Heart right ventricle (tissue), 16 donors: ENCODE results near the gene PODXL2. TPM values are rescaled to one million over a fixed set of nuclear protein-coding genes. Genes with fewer than 3 reads are reported as not detected.

ENCODE experiments used
- ATAC-seq, 8 donors: fragments of 200-7000 bp; cut with Tn5 transposase; one replicate each; pipeline ENCODE4 v1.9.1; 2020; ENCODE audit warnings: mild to moderate bottlenecking in 8 of 8, moderate library complexity in 8 of 8, moderate number of reproducible peaks in 1 of 8
- DNase-seq, 2 donors: peaks; one replicate each; pipeline ENCODE4 v3.0.0-alpha.2; 2020
- H3K27ac ChIP-seq, 10 donors: fragments of 200-600 bp; sonication (generic) in 2 of 10; one replicate each; pipeline versions ENCODE4 v1.5.0 to v1.8.0; 2020 to 2022; ENCODE audit warnings: mild to moderate bottlenecking in 3 of 10
- H3K27me3 ChIP-seq, 7 donors: fragments of 200-600 bp; one replicate each; pipeline ENCODE4 v1.8.0; 2021 to 2022; ENCODE audit warnings: mild to moderate bottlenecking in 2 of 7
- H3K36me3 ChIP-seq, 9 donors: fragments of 200-600 bp; sonication (generic) in 1 of 9; one replicate each; pipeline versions ENCODE4 v1.5.0 to v1.8.0; 2020 to 2022; ENCODE audit warnings: mild to moderate bottlenecking in 2 of 9
- H3K4me1 ChIP-seq, 9 donors: fragments of 200-600 bp; sonication (generic) in 1 of 9; one replicate each; pipeline versions ENCODE4 v1.5.0 to v1.8.0; 2020 to 2022; ENCODE audit warnings: mild to moderate bottlenecking in 4 of 9
- H3K4me3 ChIP-seq, 10 donors: fragments of 200-600 bp; sonication (generic) in 2 of 10; one replicate each; pipeline versions ENCODE4 v1.5.0 to v1.8.0; 2020 to 2022; ENCODE audit warnings: mild to moderate bottlenecking in 7 of 10, moderate library complexity in 2 of 10
- H3K9me3 ChIP-seq, 11 donors: fragments of 200-600 bp in 10 of 11; sonication (generic) in 2 of 11; one replicate each; pipeline versions ENCODE4 v1.5.0 to v1.8.0; 2013 to 2022; ENCODE audit warnings: mild to moderate bottlenecking in 2 of 11, control low read depth in 1 of 11, moderate library complexity in 1 of 11
- WGBS, 2 donors: extraction: QIAGEN DNeasy Blood & Tissue Kit; methylation state at CpG; one replicate each; pipeline ENCODE4 v1.1.7; 2013; ENCODE audit warnings: inconsistent platforms in 1 of 2; 5-methylcytosine and 5-hydroxymethylcytosine counted together
- intact Hi-C, 10 donors: fragments of 100-400 bp; cut with DNase I; formaldehyde crosslinking; loops; one replicate each; pipeline versions ENCODE4 v1.11.1 to v1.14.2; 2022
- polyA plus RNA-seq, 2 donors: library from polyadenylated mRNA; stranded (reverse); fragments of 200-250 nt; gene quantifications; one replicate each; pipeline ENCODE4 v1.2.3, GENCODE V29; 2013
- total RNA-seq, 10 donors: library from RNA; stranded (reverse); fragmentation: NEBNext Ultra II Directional in 3 of 10; extraction: Animal tissue kit (Norgen Biotek cat#: 25700) in 3 of 10; gene quantifications; one replicate each; pipeline versions ENCODE4 v1.2.1 to v1.2.4, GENCODE V29; 2021 to 2023
- TF ChIP-seq, protein P1 (sequence below), 9 donors: fragments of 200-600 bp; sonication (generic) in 2 of 9; IDR thresholded peaks; one replicate each; pipeline versions ENCODE4 v1.5.0 to v1.8.0; 2021 to 2022; ENCODE audit warnings: antibody characterized with exemption in 9 of 9, mild to moderate bottlenecking in 5 of 9, moderate library complexity in 1 of 9
- donor health status: Arrhythmogenic right ventricular cardiomyopathy.
- donor health status: ischemic (EF 13 %, LVEDD 7.1; RV severe dilation, severe dysfunction).
- donor health status: healthy with polysubstance abuse.
- donor health status: DM: no; HTN: yes; CAD: no.
- donor health status: DM: no; HTN: no; CAD: no.
- donor health status: ischemic (EF 25% LVEDD 6.9; RV normal size, moderate dysfunction).
- donor health status: ischemic (EF 25% LVEDD 5.7; RV mildly dilated, moderate dysfunction).
- donor health status: healthy.
- donor health status: DM: yes; HTN: yes; CAD: no.
- donor health status: Ischemic cardiomyopathy.
- donor health status: ischemic (EF 35%, LVEDD 5.7; RV mildly dilated, moderate dysfunction).
- donor health status: nonischemic (EF 11% LVEDD 7.7; RV severe dilation, severe dysfunction).
- donor health status: DM: yes; HTN: yes; CAD: no.
- donor health status: PGD.
- donor health status: ischemic (EF 29% LVEDD 5.4; RV normal size, mild dysfunction).
- donor health status: nonischemic (EF 23%, LVEDD 6.1; RV moderate dilation, normal function).

PODXL2 gene
- total and polyA plus RNA-seq, 12 donors, result 0.42 to 4.0 (median 1.5) TPM

DNA sequence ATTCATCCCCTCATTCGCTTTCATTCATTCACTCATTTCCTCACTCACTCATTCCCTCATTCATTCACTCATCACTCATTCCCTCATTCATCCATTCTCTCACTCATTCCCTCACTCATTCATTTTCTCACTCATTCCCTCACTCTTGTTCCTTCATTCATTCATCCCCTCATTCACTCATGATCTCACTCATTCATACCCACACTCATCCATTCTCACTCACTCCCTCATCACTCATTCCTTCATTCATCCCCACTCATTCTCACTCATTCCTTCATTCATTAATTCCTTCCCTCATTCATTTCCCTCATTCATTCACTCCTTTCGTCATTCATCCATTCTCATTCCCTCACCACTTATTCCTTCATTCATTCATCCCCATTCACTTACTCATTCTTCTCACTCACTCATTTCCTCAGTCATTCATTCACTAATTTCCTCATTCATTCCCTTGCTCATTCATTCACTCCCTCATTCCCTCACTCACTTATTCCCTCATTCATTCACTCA, 58.3 kb downstream of the PODXL2 start:
- TF ChIP-seq, protein P1, sequence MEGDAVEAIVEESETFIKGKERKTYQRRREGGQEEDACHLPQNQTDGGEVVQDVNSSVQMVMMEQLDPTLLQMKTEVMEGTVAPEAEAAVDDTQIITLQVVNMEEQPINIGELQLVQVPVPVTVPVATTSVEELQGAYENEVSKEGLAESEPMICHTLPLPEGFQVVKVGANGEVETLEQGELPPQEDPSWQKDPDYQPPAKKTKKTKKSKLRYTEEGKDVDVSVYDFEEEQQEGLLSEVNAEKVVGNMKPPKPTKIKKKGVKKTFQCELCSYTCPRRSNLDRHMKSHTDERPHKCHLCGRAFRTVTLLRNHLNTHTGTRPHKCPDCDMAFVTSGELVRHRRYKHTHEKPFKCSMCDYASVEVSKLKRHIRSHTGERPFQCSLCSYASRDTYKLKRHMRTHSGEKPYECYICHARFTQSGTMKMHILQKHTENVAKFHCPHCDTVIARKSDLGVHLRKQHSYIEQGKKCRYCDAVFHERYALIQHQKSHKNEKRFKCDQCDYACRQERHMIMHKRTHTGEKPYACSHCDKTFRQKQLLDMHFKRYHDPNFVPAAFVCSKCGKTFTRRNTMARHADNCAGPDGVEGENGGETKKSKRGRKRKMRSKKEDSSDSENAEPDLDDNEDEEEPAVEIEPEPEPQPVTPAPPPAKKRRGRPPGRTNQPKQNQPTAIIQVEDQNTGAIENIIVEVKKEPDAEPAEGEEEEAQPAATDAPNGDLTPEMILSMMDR (IDR thresholded peaks at IDR 0.05), result no peak
- H3K9me3 ChIP-seq, result no peaks in the 10 kb centered on the region
- H3K36me3 ChIP-seq, result peaks cover 0 to 35% (median 4%) of the 10 kb centered on the region in 9 donors
- H3K4me1 ChIP-seq, result peaks cover 5 to 42% (median 17%) of the 10 kb centered on the region in 9 donors
- no peak for ATAC-seq
- H3K27ac ChIP-seq, result no peak overlapping the region
- intact Hi-C loops, result loop anchor here in 1 of 10 donors (10.0 kb wide), 1 partner anchor 138 kb away; the partner anchor contains the start of gene MGLL
- no peak for DNase-seq
- no peak overlapping the region for H3K4me3 ChIP-seq
- WGBS, 2 donors, result 97 to 100% methylated on average over 2 of the region's 2 CpGs
- no peaks in the 10 kb centered on the region for H3K27me3 ChIP-seq

DNA sequence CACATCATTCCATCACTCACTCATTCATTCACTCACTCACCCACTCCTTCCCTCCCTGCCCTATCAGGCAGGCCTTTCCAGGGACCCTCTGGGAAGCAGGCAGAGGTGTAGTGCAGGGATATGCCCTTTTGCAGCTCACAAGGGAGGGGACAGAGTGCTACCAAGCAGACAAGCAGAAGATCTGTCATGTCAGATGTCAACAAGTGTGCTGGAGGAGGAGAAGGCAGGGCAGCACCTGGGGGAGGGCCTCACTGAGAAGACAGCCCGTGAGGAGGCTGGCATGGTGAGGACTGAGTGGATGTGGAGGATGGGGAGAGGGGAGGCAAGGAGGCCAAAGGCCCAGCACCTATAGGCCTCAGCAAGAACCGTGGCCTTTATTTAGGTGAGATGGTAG, 59.0 kb downstream of the PODXL2 start:
- Histone ChIP-seq H3K27ac (peak overlapping the region in 7 of 10 donors; percentile 3 to 65 (median 50)), H3K27me3 (no peaks in the 10 kb centered on the region), H3K9me3 (no peaks in the 10 kb centered on the region), H3K36me3 (peaks cover 0 to 43% (median 8%) of the 10 kb centered on the region in 9 donors), H3K4me3 (no peak overlapping the region), H3K4me1 (peaks cover 5 to 48% (median 23%) of the 10 kb centered on the region in 9 donors)
- DNase-seq (no peak), ATAC-seq (no peak)
- intact Hi-C loops, result loop anchor here in 1 of 10 donors (10.0 kb wide), 1 partner anchor 137 kb away; the partner anchor contains the start of gene MGLL
- WGBS, 2 donors, result 67 to 76% methylated on average over 2 of the region's 2 CpGs
- TF ChIP-seq, protein P1 (IDR thresholded peaks at IDR 0.05), result no peak

DNA sequence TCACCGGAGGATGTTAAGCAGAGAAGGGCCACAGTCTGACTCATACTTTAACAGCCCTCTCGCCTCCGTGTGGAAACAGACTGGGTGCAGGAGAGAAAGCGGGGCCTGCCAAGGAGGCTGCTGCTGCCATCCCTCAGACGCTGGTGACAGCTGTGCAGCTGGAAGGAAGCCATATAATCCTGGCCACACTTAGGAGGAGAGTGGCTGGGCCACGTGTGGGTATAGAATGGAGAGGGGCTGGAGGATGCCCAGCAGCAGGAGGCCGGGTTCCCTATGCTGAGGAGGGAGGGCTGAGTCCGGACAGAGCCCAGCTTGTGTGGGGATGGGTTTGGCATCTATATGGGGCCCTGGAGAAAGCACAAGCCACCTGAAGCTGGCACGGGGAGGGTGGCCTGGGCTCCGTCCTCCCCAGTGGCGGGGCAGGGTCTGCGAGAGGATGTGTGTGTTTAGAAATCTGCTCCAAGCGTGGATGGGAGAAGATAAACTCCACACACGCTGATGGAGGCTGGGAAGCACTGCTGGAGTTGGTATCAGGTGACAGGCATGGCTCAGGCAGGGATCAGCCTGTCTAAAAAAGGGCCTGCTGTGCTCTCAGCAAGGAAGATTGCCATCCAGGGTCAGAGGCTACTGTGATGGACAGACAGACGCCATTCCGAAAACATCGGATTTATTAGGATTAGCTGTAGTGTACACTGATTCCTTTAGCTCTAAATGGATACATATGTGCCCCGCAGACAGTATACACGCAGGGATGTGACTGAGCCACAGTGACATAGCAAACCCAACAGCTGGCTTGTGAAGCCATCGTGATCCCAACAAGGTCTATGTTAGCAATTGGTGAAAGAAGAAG, 59.7 kb downstream of the PODXL2 start:
- H3K27me3 ChIP-seq, result no peaks in the 10 kb centered on the region
- H3K4me1 ChIP-seq, result peaks cover 5 to 46% (median 20%) of the 10 kb centered on the region in 9 donors
- peaks cover 0 to 49% (median 8%) of the 10 kb centered on the region in 9 donors for H3K36me3 ChIP-seq
- intact Hi-C loops, result loop anchor here in 1 of 10 donors (10.0 kb wide), 1 partner anchor 136 kb away; the partner anchor contains the start of gene MGLL
- H3K27ac ChIP-seq, result peak overlapping the region in 7 of 10 donors; percentile 37 to 65 (median 50)
- DNase-seq (no peak), ATAC-seq (peak in 7 of 8 donors; percentile 26 to 75 (median 56))
- no peak overlapping the region for H3K4me3 ChIP-seq
- no peaks in the 10 kb centered on the region for H3K9me3 ChIP-seq
- TF ChIP-seq, protein P1 (IDR thresholded peaks at IDR 0.05), result no peak
- 55 to 65% methylated on average over 20 of the region's 20 CpGs for WGBS, 2 donors

DNA sequence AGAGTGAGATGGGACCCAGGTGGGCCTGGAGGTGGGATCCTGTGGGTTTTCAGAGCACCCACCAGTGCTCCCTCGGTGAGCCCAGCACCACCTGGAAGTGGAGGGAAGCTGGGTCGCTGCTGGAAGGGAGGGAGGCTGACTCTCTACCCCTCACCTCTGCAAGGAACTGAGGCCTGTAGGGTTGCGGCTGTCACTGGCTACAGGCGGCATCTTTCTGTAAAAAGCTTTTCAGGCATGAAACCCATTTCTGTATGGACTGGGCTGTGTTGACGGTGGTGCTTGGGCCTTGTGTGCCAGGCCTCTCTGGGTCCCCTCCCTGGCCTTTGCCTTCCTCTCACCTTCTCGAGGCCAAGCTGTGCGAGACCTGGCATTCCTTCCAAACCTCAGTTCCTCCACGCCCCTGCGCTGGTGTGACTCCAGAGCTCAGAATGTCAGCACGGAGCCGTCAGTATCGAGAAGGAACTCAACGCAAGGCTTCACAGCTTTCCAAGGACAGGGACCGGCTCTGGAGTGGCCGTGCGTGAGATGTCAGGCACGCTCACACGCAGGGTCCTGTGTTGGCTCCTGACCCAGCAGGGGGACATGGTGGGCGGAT, 60.4 kb downstream of the PODXL2 start:
- Histone ChIP-seq H3K27me3 (no peaks in the 10 kb centered on the region), H3K9me3 (no peaks in the 10 kb centered on the region), H3K4me3 (no peak overlapping the region), H3K4me1 (peaks cover 5 to 44% (median 20%) of the 10 kb centered on the region in 9 donors), H3K36me3 (peaks cover 0 to 56% (median 10%) of the 10 kb centered on the region in 9 donors), H3K27ac (peak overlapping the region in 6 of 10 donors; percentile 39 to 65 (median 52))
- intact Hi-C loops, result loop anchor here in 1 of 10 donors (10.0 kb wide), 1 partner anchor 135 kb away; the partner anchor contains the start of gene MGLL
- DNase-seq (peak in 1 of 2 donors; percentile 4), ATAC-seq (no peak)
- TF ChIP-seq, protein P1 (IDR thresholded peaks at IDR 0.05), result no peak
- 93 to 95% methylated on average over 19 of the region's 19 CpGs for WGBS, 2 donors
